NCI-H128 (cell line): ENCODE measurements around the gene CATSPERE.
"Not testable (repeated sequence)": the region's sequence is repeated elsewhere in the genome, so short reads cannot be mapped to it uniquely, and the experiment has no call there.

Experiments used
- DNase-seq: peaks from one replicate; lab custom pipeline; 2025; ENCODE audit not compliant: unreplicated experiment; lab: John Stamatoyannopoulos, UW

Gene CATSPERE

GRCh38 chr1:244447552-244447951, 13.5 kb upstream of the CATSPERE start:
- no peak for DNase-seq

- DNase-seq: no peak
Measured at GRCh38 chr1:244448279-244449036, 12.6 kb upstream of the CATSPERE start.

- no peak for DNase-seq
Measured at GRCh38 chr1:244449936-244450508, 11.1 kb upstream of the CATSPERE start.

- DNase-seq: no peak
Measured at GRCh38 chr1:244450597-244451538, 10.2 kb upstream of the CATSPERE start.

- no peak for DNase-seq
Measured at GRCh38 chr1:244451539-244451950, 9.5 kb upstream of the CATSPERE start, which contains the start of gene ADSS2. ADSS2 (minus strand) TSS chr1:244451909; CDS start chr1:244451817, 92 bp downstream.

GRCh38 chr1:244451951-244452795, 8.9 kb upstream of the CATSPERE start:
- peak; percentile 100 for DNase-seq

- no peak for DNase-seq
Measured at GRCh38 chr1:244454412-244454811, 6.7 kb upstream of the CATSPERE start.

GRCh38 chr1:244456586-244456985, 4.5 kb upstream of the CATSPERE start:
- no peak for DNase-seq

GRCh38 chr1:244458781-244459180, 2.3 kb upstream of the CATSPERE start:
- no peak for DNase-seq

GRCh38 chr1:244460197-244460596, 876 bp upstream of the CATSPERE start:
- DNase-seq: no peak

- DNase-seq: no peak
Measured at GRCh38 chr1:244466724-244467123, 5.7 kb downstream of the CATSPERE start.

- no peak for DNase-seq
Measured at GRCh38 chr1:244473059-244473605, 12.1 kb downstream of the CATSPERE start.

- not testable (repeated sequence) for DNase-seq
Measured at GRCh38 chr1:244484971-244485370, 23.9 kb downstream of the CATSPERE start.

GRCh38 chr1:244494653-244495052, 33.6 kb downstream of the CATSPERE start:
- no peak for DNase-seq

GRCh38 chr1:244496186-244496585, 35.1 kb downstream of the CATSPERE start:
- no peak for DNase-seq

- DNase-seq: no peak
Measured at GRCh38 chr1:244497805-244498204, 36.7 kb downstream of the CATSPERE start.

GRCh38 chr1:244499484-244499883, 38.4 kb downstream of the CATSPERE start:
- DNase-seq: not testable (repeated sequence)

- not testable (repeated sequence) for DNase-seq
Measured at GRCh38 chr1:244500515-244500914, 39.4 kb downstream of the CATSPERE start.

GRCh38 chr1:244502630-244503029, 41.6 kb downstream of the CATSPERE start:
- no peak for DNase-seq

- no peak for DNase-seq
Measured at GRCh38 chr1:244513493-244513892, 52.4 kb downstream of the CATSPERE start.
